ENCODE results near the gene WNT7B.

WNT7B gene

DNA sequence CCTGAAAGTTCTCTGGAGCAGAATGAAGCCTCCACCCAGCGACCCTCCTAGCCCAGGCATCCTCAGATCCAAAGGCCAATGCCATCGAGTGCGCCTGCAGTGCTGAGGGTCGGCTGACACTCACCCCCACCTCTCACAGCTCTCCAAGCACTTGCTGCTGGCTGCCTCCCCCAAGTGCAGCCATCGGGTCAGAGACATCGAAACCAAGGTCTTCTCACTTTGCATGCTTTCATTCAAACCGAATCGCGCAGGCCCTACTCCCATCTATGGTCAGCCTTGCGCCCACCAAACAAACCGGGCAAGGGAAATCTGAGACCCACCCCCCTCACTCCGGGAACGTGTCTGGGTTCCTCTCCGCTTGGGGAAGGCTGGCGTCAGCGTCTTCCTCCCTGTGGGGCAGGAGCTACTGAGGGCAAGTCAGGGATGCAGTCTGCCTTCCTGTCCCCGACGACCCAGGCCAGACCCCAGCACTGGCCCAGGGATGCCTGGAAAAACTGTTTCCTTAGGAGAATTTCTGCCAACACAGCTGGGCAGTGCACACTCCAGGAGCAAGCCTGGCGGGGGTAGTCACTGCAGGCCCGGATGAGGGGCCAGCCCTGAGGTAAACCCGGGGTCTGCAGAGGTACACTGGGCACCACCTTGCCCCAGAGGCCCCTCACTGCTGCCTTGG is 7.0 kb downstream of the WNT7B start:
- no peak for DNase-seq

GRCh38 chr22:45969414-45969799 is 7.6 kb downstream of the WNT7B start:
- DNase-seq = no peak

- no peak for DNase-seq
These were observed 8.1 kb downstream of the WNT7B start for GRCh38 chr22:45968751-45969413.

DNA sequence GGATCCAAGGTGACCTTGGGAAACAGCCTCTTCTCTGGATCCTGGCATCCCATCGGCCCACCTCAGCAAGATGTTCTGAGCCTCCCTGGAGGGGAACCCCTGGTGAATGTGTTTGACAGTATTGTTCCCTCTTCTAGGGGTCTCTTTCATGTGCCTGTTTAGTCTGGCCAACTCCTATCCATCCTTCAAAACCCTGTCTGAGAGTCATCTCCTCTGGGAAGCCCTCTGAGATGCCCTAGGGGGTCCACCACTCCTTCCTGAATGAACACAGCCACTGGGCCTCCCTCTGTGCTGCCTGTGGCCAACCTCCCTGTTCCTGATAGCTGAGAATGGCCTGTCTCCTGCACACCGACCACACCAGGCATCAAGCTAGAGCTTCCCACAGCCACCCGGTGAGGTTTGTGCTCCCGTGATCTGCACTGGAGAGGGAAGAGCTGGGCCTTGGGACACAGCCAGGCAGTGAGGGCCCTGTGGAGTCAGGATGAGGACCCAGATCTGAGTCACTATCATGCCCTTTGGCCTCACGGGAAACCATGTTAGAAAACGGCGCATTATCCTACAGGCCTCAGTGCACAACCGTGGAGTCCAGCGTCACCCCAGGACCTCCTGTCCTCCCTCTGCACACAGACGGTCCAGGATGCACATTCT is 8.8 kb downstream of the WNT7B start:
- no peak for DNase-seq

DNA sequence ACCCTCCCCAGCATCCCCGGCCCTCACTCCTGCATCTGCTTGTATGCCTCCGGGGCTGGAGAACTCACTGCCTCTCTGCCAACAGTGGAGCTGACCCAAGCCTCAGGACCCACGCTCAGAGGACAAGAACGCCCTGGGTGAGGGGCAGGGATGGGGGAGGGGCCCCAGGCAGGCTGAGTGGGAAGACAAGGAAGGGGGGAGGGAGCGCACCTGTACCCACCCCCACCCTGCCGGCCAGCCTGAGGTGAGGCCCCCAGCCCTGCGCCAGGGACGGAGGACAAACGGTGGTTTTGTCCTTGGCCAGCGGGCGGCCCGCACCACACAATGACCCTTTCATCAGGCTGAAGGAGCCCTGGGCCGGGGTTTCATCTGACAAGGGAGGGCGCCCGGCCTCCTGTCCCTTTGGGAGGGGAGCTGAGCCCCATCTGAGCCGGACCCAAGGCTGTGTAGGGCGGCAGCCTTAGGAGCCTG is 10.0 kb downstream of the WNT7B start:
- DNase-seq = no peak

DNA sequence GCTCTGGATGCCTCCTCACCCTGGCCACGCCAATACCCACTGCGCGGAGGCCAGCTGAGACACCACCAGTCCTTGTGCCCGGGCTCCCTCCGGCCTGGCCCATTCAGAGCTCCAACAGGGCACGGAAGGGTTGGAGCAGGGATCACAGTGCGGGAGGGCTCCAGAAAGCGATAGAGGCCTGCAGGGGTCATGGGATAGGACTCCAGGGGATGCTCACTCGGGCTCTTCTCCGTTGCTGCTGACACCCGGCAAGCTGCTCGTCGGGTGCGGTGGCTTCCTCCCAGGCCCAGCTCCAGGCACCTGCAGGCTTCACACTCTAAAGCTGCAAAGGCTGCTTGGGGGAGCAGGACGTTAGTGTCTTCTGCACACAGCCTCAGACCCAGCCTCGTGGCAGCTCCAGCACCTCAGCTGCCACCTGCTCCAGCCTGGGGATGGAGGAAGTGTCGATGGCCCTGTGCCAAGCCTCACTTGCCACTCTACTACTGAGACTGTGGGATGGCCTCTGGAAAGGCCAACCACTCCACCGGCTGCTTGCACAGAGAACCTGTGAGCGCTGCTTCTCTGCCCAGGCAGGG is 10.6 kb downstream of the WNT7B start:
- DNase-seq = peak; percentile 48

- no peak for DNase-seq
These were observed 11.4 kb downstream of the WNT7B start for GRCh38 chr22:45965563-45965962.

GRCh38 chr22:45964926-45965527 is 11.9 kb downstream of the WNT7B start:
- no peak for DNase-seq

DNA sequence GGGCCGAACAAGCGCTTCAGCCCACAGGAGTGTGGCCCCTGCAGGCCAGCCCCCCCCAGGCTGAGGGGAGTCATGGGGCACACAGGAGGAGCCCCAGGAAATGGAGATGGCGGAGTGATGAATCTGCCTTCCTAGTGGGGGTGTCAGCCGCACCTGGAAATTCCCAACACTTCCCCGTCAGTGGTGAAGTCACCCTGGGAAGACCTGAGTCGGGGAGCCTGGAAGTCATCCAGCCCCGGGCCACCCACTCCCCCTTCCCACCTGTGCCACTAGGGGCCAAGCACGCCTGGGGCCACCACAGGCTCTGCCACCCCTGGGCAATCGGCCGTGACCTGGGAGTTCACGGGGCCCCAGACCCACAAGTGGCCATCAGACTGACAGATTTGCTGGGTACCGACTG is 12.6 kb downstream of the WNT7B start:
- DNase-seq = no peak

DNA sequence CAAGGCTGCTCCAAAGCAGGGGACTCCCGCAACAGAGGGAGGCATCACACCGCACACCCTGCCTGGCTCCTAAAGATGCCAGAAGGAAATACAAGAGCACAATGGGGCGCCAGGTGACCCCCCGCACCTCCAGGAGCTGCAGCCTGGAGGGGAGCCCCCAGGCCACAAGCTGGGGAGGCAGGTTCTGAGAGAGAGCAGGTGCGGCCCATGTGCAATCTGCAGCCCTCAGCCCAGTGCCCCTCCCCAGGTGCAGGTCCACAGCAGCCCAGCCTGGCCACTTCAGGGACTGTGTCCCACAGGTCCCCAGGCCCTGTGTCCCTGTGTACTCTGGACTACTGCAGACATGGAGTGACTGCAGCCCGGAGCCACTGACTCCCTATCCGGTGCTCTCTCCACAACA is 13.1 kb downstream of the WNT7B start:
- no peak for DNase-seq

- DNase-seq = no peak
These were observed 14.1 kb downstream of the WNT7B start for GRCh38 chr22:45962756-45963324.

DNA sequence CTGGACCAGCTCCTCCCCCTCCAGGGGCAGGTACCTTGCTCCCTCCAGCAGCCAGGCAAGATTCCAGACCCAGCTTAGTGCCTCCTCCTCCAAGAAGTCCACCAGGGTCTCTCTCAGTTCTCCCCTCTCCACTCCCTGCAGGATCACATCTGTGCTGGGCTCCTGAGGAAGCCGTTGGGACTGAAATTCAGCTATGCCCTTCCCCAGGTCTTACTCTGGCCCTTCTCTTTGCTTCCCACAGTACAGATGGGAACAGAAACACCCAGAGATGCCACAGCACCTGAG is 14.6 kb downstream of the WNT7B start:
- DNase-seq = no peak

- no peak for DNase-seq
These were observed 15.1 kb downstream of the WNT7B start for GRCh38 chr22:45961679-45962433.

DNA sequence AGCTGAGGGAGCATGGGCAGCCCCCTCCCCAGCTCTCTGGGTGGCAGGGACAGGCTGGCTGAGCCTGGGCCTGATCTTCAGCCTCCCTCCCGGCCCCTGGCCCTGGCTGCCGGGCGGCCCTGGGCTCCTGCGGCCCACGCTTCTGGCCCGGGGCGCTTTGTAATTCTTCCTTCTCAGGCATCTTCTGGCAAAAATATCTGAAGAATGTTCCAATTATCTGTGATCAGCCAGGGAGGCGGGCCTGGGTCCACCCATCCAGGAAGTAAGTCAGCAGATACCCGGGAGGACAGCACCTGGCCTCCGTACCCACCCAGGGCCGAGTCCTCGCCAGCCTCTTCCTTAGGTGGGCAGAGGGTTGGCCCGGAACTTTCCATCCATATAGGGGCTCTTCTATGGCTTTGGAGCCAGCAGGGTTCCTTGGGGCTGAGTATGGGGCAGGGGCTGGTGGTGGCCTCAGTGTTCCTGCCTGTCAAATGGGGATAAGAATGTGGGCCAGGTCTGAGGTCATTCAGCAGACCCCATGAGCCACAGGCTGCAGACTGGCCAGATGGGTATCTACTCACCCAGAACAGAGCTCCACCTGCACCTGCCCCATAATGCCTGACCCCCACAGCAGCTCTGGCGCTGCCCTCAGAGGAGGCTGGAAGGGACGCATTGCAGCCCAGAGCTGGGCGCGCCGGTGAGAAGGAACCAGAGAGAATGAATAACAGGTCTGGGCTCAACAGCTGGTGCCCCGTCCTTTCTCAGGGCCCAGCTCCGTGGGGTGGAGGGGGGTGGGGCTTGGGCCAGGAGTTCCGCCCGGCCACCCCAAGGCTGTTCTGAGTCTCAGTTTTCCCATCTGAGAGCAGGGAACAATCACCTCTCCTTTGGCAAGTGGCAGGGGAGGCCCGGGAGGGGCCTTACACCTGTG is 16.2 kb downstream of the WNT7B start:
- no peak for DNase-seq

DNA sequence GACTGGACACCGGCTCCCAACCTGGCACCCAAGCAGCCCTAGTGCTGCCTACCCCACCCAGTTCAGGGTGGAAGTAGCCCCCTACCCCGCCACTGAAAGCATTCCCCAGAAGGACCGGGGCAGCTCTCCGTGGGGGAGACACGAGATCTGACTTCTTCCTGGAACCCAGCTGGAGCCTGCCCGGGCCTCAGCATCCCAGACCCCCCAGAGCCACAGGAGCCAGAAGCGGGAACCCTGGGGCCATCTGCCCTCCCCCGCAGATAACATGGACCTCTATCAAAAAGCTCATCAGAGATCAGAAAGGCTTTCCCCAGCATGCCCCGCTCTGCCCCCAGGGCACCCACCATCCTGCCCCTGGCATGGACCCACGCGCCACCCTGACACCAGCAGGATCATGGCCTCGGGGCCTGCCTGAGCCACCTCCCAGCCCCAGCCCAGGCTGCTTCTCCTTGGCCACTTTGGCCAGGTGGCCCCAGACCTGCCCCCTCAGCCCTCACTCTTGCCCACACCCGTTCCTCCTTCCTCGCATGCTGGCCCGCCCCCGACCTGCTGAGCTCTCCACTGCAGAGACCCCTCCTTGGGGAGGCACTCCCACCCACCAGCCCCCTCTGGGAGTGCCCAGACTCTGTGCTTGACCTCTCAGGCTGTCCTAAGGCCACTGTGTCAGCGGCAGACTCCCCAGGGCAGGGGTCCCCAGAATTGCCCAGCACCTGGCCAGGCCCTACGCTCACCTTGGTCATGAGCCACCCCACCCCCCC is 17.1 kb downstream of the WNT7B start:
- DNase-seq = no peak

DNA sequence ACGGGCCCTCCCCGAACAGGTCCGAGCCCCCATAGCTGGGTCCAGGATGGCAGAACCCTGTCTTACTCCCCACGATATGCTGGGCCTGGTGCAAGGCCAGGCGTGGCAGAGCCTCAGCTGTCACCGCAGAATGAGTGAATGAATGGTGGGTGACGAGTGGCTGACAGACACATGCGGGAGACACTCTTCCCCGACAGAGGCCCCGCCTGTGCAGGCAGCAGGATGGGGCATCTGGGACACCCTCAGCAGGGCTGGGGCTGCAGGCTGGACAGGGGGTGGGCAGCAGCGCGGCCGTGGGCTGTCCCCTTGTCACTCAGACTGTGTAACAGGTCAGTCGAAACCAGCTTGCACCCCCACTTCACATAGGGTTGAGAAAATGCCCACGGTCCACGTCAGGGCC is 18.0 kb downstream of the WNT7B start:
- no peak for DNase-seq

DNA sequence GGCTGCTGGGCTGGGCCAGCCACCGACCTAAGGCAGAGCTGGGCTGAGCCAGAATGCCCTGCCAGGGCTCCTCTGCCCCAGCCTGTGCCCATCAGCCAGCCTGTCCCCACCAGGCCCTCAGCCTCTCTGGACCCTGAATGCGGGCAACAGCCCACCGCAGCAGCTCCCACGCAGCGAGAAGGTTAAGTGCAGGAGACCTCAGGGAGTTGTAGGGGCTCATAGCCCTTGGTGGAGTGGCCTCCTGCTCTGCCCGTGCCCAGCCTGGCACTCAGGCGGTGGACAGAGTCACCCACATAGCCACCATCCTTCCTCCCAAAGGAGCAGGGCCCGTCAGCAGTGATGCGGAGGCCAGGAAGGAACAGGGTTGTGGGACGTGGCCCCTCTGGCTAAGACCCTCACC is 19.1 kb downstream of the WNT7B start:
- no peak for DNase-seq

DNA sequence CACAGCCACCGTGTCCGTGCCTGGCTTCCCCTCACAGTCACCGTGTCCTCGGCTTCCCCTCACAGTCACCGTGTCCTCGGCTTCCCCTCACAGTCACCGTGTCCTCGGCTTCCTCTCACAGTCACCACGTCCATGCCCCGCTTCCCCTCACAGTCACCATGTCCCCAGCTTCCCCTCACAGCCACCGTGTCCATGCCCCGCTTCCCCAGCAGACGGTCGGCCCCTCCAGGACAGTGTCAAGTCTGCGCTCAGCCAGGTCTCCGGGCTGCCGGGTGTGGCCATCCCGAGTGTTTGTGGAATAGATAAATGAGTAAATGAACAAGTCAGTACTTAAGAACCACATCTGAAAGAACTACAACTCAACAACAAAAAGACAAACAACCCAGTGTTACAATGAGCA is 23.8 kb downstream of the WNT7B start:
- no peak for DNase-seq

DNA sequence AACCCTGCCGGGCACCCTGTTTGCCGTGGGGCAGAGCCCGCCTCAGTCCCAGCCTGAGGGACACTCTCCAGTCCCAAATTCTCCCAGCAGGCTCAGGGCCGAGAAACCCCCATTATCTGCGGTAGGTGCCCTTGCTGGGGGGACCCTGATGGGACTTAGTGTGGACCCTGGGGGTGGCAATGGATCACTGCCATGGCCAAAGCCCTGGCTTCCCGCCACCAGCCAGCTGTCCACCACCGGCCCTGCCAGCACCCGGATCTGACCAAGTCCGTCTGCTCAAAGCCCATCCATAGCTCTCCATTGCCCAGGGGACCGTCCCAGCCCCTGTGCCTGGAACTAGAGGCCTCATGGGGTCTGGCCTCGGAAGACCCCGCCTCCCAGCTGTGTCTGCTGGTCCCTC is 24.4 kb downstream of the WNT7B start:
- no peak for DNase-seq

DNA sequence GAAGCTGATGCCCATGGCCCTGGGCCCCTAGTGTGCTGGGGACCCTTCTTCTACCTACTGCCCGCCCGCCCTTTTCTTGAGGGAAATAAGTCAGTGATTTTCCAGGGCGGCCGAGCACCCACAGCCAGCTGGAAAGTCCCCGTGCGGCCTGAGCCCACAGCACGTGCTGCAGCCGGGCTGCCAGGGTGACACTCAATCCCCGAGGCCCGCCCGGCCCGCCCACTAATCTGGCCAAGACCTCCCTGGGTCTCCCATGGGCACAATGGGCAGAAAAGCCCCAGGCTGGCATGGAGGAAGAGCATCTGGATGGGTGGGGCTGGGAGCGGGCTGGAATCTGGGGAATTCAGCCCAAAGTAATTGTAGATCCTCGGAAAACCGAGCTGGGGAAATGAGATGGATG is 24.8 kb downstream of the WNT7B start:
- DNase-seq = no peak

DNA sequence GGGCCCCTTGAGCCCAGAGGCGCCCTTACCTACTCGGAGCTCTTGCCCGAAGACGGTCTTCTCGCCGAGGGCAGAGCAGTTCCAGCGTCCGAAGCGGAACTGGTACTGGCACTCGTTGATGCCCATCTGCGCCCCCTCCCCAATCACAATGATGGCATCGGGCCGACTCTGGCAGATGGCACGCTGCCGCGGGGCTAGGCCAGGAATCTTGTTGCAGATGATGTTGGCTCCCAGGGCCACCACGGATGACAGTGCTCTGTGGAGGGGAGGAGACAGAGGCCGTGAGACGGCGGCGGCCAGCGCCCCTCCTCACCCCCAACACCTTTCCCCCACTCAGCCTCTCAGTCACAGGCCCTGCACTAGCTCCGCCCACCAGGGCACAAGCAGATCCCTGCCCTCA is 27.1 kb downstream of the WNT7B start:
- DNase-seq = peak; percentile 53

Data from NCI-H1694 treated with DMSO at 0.1 percent for 48 hours (cell line).